Natural killer cell treated with Interleukin-12 subunit alpha and Interleukin-12 subunit beta and Interleukin-15 and Interleukin-18, amount 100 ng/mL, for 72 hours (primary cell): ENCODE measurements around the gene TMEM79. TPM values are rescaled to one million over a fixed set of nuclear protein-coding genes. Genes with fewer than 3 reads are reported as not detected.
"Not testable (repeated sequence)": the region's sequence is repeated elsewhere in the genome, so short reads cannot be mapped to it uniquely, and the experiment has no call there.

Source experiments
- ATAC-seq, 2 donors: fragments of 150-1000 bp; cut with Tn5 transposase in 1 of 2; sonication (Bioruptor Pico), chemical (Tn5 transposase) in 1 of 2; 2 replicates each; pipeline ENCODE4 v1.10.0; 2021
- DNase-seq: peaks from one replicate; pipeline ENCODE4 v3.0.0; 2022; ENCODE audit warnings: low spot score
- H3K27ac Mint-ChIP-seq, 2 donors: 1 replicate in 1 of 2; 2 replicates in 1 of 2; pipeline ENCODE4 v1.8.0; 2022; ENCODE audit warnings: mixed read lengths in 2 of 2, mild to moderate bottlenecking in 1 of 2, moderate library complexity in 1 of 2
- H3K27me3 Mint-ChIP-seq, 2 donors: 1 replicate in 1 of 2; 2 replicates in 1 of 2; pipeline ENCODE4 v1.8.0; 2022; ENCODE audit warnings: mixed read lengths in 2 of 2
- H3K36me3 Mint-ChIP-seq: one replicate; pipeline ENCODE4 v1.8.0; 2022; ENCODE audit warnings: mixed read lengths
- H3K4me1 Mint-ChIP-seq, 2 donors: 1 replicate in 1 of 2; 2 replicates in 1 of 2; pipeline ENCODE4 v1.8.0; 2022; ENCODE audit warnings: low read depth in 2 of 2, mixed read lengths in 2 of 2, mild to moderate bottlenecking in 1 of 2
- H3K4me3 Mint-ChIP-seq: one replicate; pipeline ENCODE4 v1.8.0; 2022; ENCODE audit warnings: mixed read lengths
- H3K9me3 Mint-ChIP-seq: 2 replicates; pipeline ENCODE4 v1.8.0; 2022; ENCODE audit warnings: mixed read lengths
- total RNA-seq, 2 donors: library from RNA; stranded (reverse); gene quantifications; one replicate each; pipeline ENCODE4 v1.2.3, GENCODE V29; 2022

TMEM79 gene
- total RNA-seq, 2 donors from 2014 or later: 6.4 to 12.0 TPM

- ATAC-seq (peak in 1 of 2 donors; percentile 16), DNase-seq (no peak)
- H3K27me3 Mint-ChIP-seq: no peaks in the 10 kb centered on the region
- H3K36me3 Mint-ChIP-seq: no peaks in the 10 kb centered on the region
- H3K9me3 Mint-ChIP-seq: no peaks in the 10 kb centered on the region
- no peak within 1 kb of the TSS for H3K27ac Mint-ChIP-seq
- H3K4me3 Mint-ChIP-seq: no peak within 1 kb of the TSS
- H3K4me1 Mint-ChIP-seq: peaks cover 7 to 12% of the 10 kb centered on the region in 2 donors
These were observed 14.8 kb downstream of the TMEM79 start, which contains the start of gene VHLL for GRCh38 chr1:156298852-156299357. VHLL (minus strand) TSS chr1:156299307; CDS start chr1:156299189, 118 bp downstream.

- Mint-ChIP-seq H3K36me3 (peaks cover 10% of the 10 kb centered on the region), H3K9me3 (no peaks in the 10 kb centered on the region), H3K4me3 (no peak overlapping the region), H3K27me3 (no peaks in the 10 kb centered on the region), H3K27ac (no peak overlapping the region), H3K4me1 (no peaks in the 10 kb centered on the region)
- no peak for ATAC-seq
- DNase-seq: no peak
These were observed 19.1 kb downstream of the TMEM79 start for GRCh38 chr1:156303241-156303640.

- ATAC-seq: no peak
- H3K4me3 Mint-ChIP-seq: no peak overlapping the region
- peaks cover 0 to 3% of the 10 kb centered on the region in 2 donors for H3K4me1 Mint-ChIP-seq
- no peaks in the 10 kb centered on the region for H3K27me3 Mint-ChIP-seq
- H3K27ac Mint-ChIP-seq: no peak overlapping the region
- peaks cover 19% of the 10 kb centered on the region for H3K36me3 Mint-ChIP-seq
- DNase-seq: no peak
- no peaks in the 10 kb centered on the region for H3K9me3 Mint-ChIP-seq
These were observed 21.1 kb downstream of the TMEM79 start for GRCh38 chr1:156305215-156305614.

GRCh38 chr1:156308078-156308477 lies 24.0 kb downstream of the TMEM79 start:
- H3K36me3 Mint-ChIP-seq: peaks cover 25% of the 10 kb centered on the region

GRCh38 chr1:156310962-156311361 lies 26.8 kb downstream of the TMEM79 start:
- ATAC-seq (no peak), DNase-seq (no peak)
- H3K36me3 Mint-ChIP-seq: peaks cover 41% of the 10 kb centered on the region

More at GRCh38 chr1:156308078-156308477, 24.0 kb downstream of the TMEM79 start:
- Mint-ChIP-seq H3K9me3 (no peaks in the 10 kb centered on the region), H3K27me3 (no peaks in the 10 kb centered on the region), H3K4me3 (no peak overlapping the region), H3K4me1 (peaks cover 0 to 5% of the 10 kb centered on the region in 2 donors), H3K27ac (no peak overlapping the region)
- no peak for ATAC-seq
- DNase-seq: no peak

GRCh38 chr1:156316909-156317308 lies 32.8 kb downstream of the TMEM79 start:
- Mint-ChIP-seq H3K27me3 (no peaks in the 10 kb centered on the region), H3K36me3 (peaks cover 36% of the 10 kb centered on the region), H3K4me1 (peaks cover 0 to 4% of the 10 kb centered on the region in 2 donors), H3K4me3 (no peak overlapping the region), H3K27ac (no peak overlapping the region), H3K9me3 (no peaks in the 10 kb centered on the region)
- DNase-seq: no peak
- ATAC-seq: no peak

More at GRCh38 chr1:156310962-156311361, 26.8 kb downstream of the TMEM79 start:
- Mint-ChIP-seq H3K4me3 (no peak overlapping the region), H3K27me3 (no peaks in the 10 kb centered on the region), H3K27ac (no peak overlapping the region), H3K4me1 (peaks cover 0 to 5% of the 10 kb centered on the region in 2 donors), H3K9me3 (no peaks in the 10 kb centered on the region)

GRCh38 chr1:156319664-156320063 lies 35.5 kb downstream of the TMEM79 start:
- H3K27ac Mint-ChIP-seq: no peak overlapping the region
- DNase-seq: no peak
- H3K36me3 Mint-ChIP-seq: peaks cover 28% of the 10 kb centered on the region
- no peak for ATAC-seq
- peaks cover 0 to 6% of the 10 kb centered on the region in 2 donors for H3K4me1 Mint-ChIP-seq
- H3K27me3 Mint-ChIP-seq: no peaks in the 10 kb centered on the region
- no peaks in the 10 kb centered on the region for H3K9me3 Mint-ChIP-seq
- no peak overlapping the region for H3K4me3 Mint-ChIP-seq

- Mint-ChIP-seq H3K36me3 (peaks cover 23% of the 10 kb centered on the region), H3K4me1 (peaks cover 0 to 6% of the 10 kb centered on the region in 2 donors), H3K4me3 (no peak overlapping the region), H3K27ac (peak overlapping the region in 1 of 2 donors; percentile 11), H3K27me3 (no peaks in the 10 kb centered on the region), H3K9me3 (no peaks in the 10 kb centered on the region)
- DNase-seq: no peak
- no peak for ATAC-seq
These were observed 36.4 kb downstream of the TMEM79 start for GRCh38 chr1:156320560-156320959.

GRCh38 chr1:156323179-156323578 lies 39.1 kb downstream of the TMEM79 start:
- not testable (repeated sequence) for H3K4me3 Mint-ChIP-seq, H3K27me3 Mint-ChIP-seq, H3K27ac Mint-ChIP-seq, ATAC-seq, DNase-seq, H3K9me3 Mint-ChIP-seq, H3K4me1 Mint-ChIP-seq
- peaks cover 16% of the 10 kb centered on the region for H3K36me3 Mint-ChIP-seq

GRCh38 chr1:156336242-156336641 lies 52.1 kb downstream of the TMEM79 start:
- Mint-ChIP-seq H3K27me3 (no peaks in the 10 kb centered on the region), H3K36me3 (peaks cover 35% of the 10 kb centered on the region), H3K27ac (peak overlapping the region; percentile 91 to 92), H3K4me3 (peak overlapping the region; percentile 97), H3K4me1 (peaks cover 32 to 41% of the 10 kb centered on the region in 2 donors), H3K9me3 (no peaks in the 10 kb centered on the region)
- ATAC-seq (no peak), DNase-seq (no peak)

GRCh38 chr1:156337052-156337887 lies 53.1 kb downstream of the TMEM79 start:
- no peaks in the 10 kb centered on the region for H3K27me3 Mint-ChIP-seq
- H3K27ac Mint-ChIP-seq: peak overlapping the region; percentile 91 to 92
- H3K36me3 Mint-ChIP-seq: peaks cover 35% of the 10 kb centered on the region
- DNase-seq (no peak), ATAC-seq (no peak)
- H3K4me3 Mint-ChIP-seq: peak overlapping the region; percentile 97
- no peaks in the 10 kb centered on the region for H3K9me3 Mint-ChIP-seq
- H3K4me1 Mint-ChIP-seq: peaks cover 32 to 41% of the 10 kb centered on the region in 2 donors

GRCh38 chr1:156337888-156338179 lies 53.7 kb downstream of the TMEM79 start:
- Mint-ChIP-seq H3K9me3 (no peaks in the 10 kb centered on the region), H3K27me3 (no peaks in the 10 kb centered on the region), H3K27ac (peak overlapping the region; percentile 91 to 92), H3K4me1 (peaks cover 32 to 41% of the 10 kb centered on the region in 2 donors), H3K4me3 (peak overlapping the region; percentile 97), H3K36me3 (peaks cover 35% of the 10 kb centered on the region)
- ATAC-seq (no peak), DNase-seq (no peak)

- Mint-ChIP-seq H3K9me3 (no peaks in the 10 kb centered on the region), H3K36me3 (peaks cover 34% of the 10 kb centered on the region), H3K4me3 (peak within 1 kb of the TSS; percentile 97), H3K27me3 (no peaks in the 10 kb centered on the region), H3K27ac (peak within 1 kb of the TSS; percentile 91 to 92), H3K4me1 (peaks cover 32 to 41% of the 10 kb centered on the region in 2 donors)
- DNase-seq: peak; percentile 99
- ATAC-seq: peak; percentile 98
These were observed 54.3 kb downstream of the TMEM79 start, which contains the start of the genes CCT3 and TSACC for GRCh38 chr1:156338180-156338976. CCT3 (minus strand) TSS chr1:156338292; CDS start chr1:156338184, 108 bp downstream. TSACC (plus strand) TSS chr1:156338526; CDS start chr1:156339758, 1,232 bp downstream.
